ENCODE data around the gene ZNF555.

ZNF555 gene

GRCh38 chr19:2905918-2906519 is 64.7 kb downstream of the ZNF555 start:
- DNase-seq (ENCODE audit: low spot score): no peak
- no peak for TF ChIP-seq CTCF (IDR thresholded peaks at IDR 0.05; ENCODE audit: extremely low read depth, insufficient read depth, missing control alignments)
- in situ Hi-C loops (cut with MboI; ENCODE audit: low pct_unique_long_range_greater_than_20kb, low sequenced_read_pairs, unreplicated experiment): no loop called here

DNA sequence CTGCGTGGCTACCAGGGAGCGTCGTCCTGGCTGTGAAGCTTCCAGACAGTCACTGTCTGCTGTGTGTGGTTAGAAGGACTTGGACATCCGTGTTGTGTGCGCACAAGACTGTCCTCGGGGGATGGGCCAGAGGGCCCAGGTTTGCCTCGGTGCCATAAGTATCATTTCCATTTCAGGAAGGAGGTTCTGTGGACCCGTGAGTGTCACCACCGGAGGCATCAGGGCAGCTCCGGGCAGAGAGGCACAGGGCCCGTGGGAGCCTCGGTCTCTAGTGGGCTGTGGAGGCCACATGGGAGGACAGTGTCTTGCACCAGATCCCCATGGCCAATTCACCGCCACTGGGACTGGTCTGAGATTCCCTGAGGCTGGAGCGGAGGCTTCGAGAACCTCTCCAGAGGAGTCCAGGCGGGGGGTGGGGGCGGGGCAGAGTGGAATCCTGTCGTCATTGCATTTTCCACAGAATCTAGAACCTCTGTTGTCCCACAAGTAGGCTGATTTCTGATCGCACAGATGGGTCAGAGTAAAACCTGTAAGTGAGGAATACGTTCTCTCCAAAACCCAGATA is 65.4 kb downstream of the ZNF555 start:
- in situ Hi-C loops (cut with MboI; ENCODE audit: low pct_unique_long_range_greater_than_20kb, low sequenced_read_pairs, unreplicated experiment): no loop called here
- DNase-seq (ENCODE audit: low spot score): no peak
- TF ChIP-seq CTCF (IDR thresholded peaks at IDR 0.05; ENCODE audit: extremely low read depth, insufficient read depth, missing control alignments): no peak

Data from GM13977 (cell line).